Lung (tissue), 12 donors: Measurements from ENCODE around the gene PKD1. TPM values are rescaled to one million over a fixed set of nuclear protein-coding genes. Genes with fewer than 3 reads are reported as not detected.

Experiments used
- ATAC-seq: fragments of 200-7000 bp; cut with Tn5 transposase; one replicate; pipeline ENCODE4 v1.9.1; 2020; ENCODE audit warnings: moderate number of reproducible peaks; ENCODE audit not compliant: insufficient read depth, low FRiP score
- DNase-seq, 3 donors: peaks; one replicate each; pipeline ENCODE4 v3.0.0-alpha.2; 2013 to 2017
- H3K27ac ChIP-seq, 2 donors: one replicate each; pipeline ENCODE4 v1.5.1; 2013; ENCODE audit warnings: mild to moderate bottlenecking in 2 of 2, moderate library complexity in 2 of 2, control low read depth in 1 of 2, inconsistent platforms in 1 of 2, low read depth in 1 of 2, low read length in 1 of 2
- H3K27me3 ChIP-seq, 3 donors: one replicate each; pipeline ENCODE4 v1.5.1; 2013; ENCODE audit warnings: low read length in 2 of 3; ENCODE audit not compliant: control insufficient read depth in 3 of 3, insufficient read depth in 3 of 3
- H3K36me3 ChIP-seq, 4 donors: one replicate each; pipeline ENCODE4 v1.5.1; 2013; ENCODE audit warnings: low read length in 4 of 4, mild to moderate bottlenecking in 1 of 4, moderate library complexity in 1 of 4; ENCODE audit not compliant: control insufficient read depth in 4 of 4, insufficient read depth in 4 of 4
- H3K4me1 ChIP-seq, 5 donors: one replicate each; pipeline ENCODE4 v1.5.1; 2013; ENCODE audit warnings: low read length in 5 of 5, mild to moderate bottlenecking in 2 of 5, moderate library complexity in 1 of 5; ENCODE audit not compliant: control insufficient read depth in 5 of 5, insufficient read depth in 5 of 5
- H3K4me3 ChIP-seq: one replicate; pipeline ENCODE4 v1.5.1; 2013; ENCODE audit warnings: mild to moderate bottlenecking, control low read depth, moderate library complexity
- H3K9ac ChIP-seq, 2 donors: one replicate each; pipeline ENCODE4 v1.5.1; 2013; ENCODE audit warnings: low read length in 2 of 2, control low read depth in 1 of 2; ENCODE audit not compliant: insufficient read depth in 1 of 2
- H3K9me3 ChIP-seq, 4 donors: one replicate each; pipeline ENCODE4 v1.5.1; 2013; ENCODE audit warnings: low read length in 3 of 4, mild to moderate bottlenecking in 1 of 4, moderate library complexity in 1 of 4; ENCODE audit not compliant: control insufficient read depth in 4 of 4, insufficient read depth in 3 of 4
- CTCF ChIP-seq: IDR thresholded peaks from 2 replicates; pipeline ENCODE4 v1.5.1; 2012; ENCODE audit warnings: mild to moderate bottlenecking; ENCODE audit errors: control extremely low read depth, extremely low read depth
- WGBS, 2 donors: extraction: QIAGEN DNeasy Blood & Tissue Kit; methylation state at CpG; one replicate each; pipeline ENCODE4 v1.1.7; 2013; 5-methylcytosine and 5-hydroxymethylcytosine counted together
- polyA plus RNA-seq, 2 donors: library from polyadenylated mRNA; stranded (reverse); fragments of 200-250 nt; gene quantifications; one replicate each; pipeline ENCODE4 v1.2.1, GENCODE V29; 2013
- total RNA-seq, 2 donors: library from RNA; depleted of rRNA in 1 of 2; stranded (reverse); fragments of >200 nt in 1 of 2; gene quantifications; one replicate each; pipeline ENCODE4 v1.2.1, GENCODE V29; 2014 to 2021
- donor health status: control.
- donor health status: control.
- donor health status: Bipolar disorder and iron deficiency.
- donor health status: healthy.
- donor health status: DM: yes; HTN: yes; CAD: no.

PKD1 gene
- total and polyA plus RNA-seq, 4 donors, result 39.1 to 128 (median 64.6) TPM

- no peak overlapping the region for H3K9ac ChIP-seq
- H3K36me3 ChIP-seq, result peaks cover 6 to 68% (median 35%) of the 10 kb centered on the region in 4 donors
- H3K4me1 ChIP-seq, result no peaks in the 10 kb centered on the region
- no peak overlapping the region for H3K27ac ChIP-seq
- no peaks in the 10 kb centered on the region for H3K9me3 ChIP-seq
- 96 to 97% methylated on average over 18 of the region's 18 CpGs for WGBS, 2 donors
- ATAC-seq, result no peak
- no peak for DNase-seq
- H3K4me3 ChIP-seq, result no peak overlapping the region
- no peak for TF ChIP-seq CTCF
- no peaks in the 10 kb centered on the region for H3K27me3 ChIP-seq
These were observed 74.7 kb downstream of the PKD1 start for GRCh38 chr16:2061023-2061422.

- H3K9ac ChIP-seq, result no peak overlapping the region
- no peaks in the 10 kb centered on the region for H3K4me1 ChIP-seq
- ATAC-seq, result no peak
- H3K36me3 ChIP-seq, result peaks cover 0 to 63% (median 30%) of the 10 kb centered on the region in 4 donors
- 87 to 96% methylated on average over 17 of the region's 17 CpGs for WGBS, 2 donors
- no peak for TF ChIP-seq CTCF
- no peak for DNase-seq
- no peak overlapping the region for H3K4me3 ChIP-seq
- no peak overlapping the region for H3K27ac ChIP-seq
- H3K27me3 ChIP-seq, result no peaks in the 10 kb centered on the region
- no peaks in the 10 kb centered on the region for H3K9me3 ChIP-seq
These were observed 75.4 kb downstream of the PKD1 start for GRCh38 chr16:2060346-2060745.

GRCh38 chr16:2058872-2059271 lies 76.8 kb downstream of the PKD1 start:
- H3K9me3 ChIP-seq, result no peaks in the 10 kb centered on the region
- ATAC-seq (no peak), DNase-seq (no peak)
- H3K27ac ChIP-seq, result no peak overlapping the region
- 95 to 98% methylated on average over 10 of the region's 10 CpGs for WGBS, 2 donors
- no peak overlapping the region for H3K4me3 ChIP-seq
- H3K27me3 ChIP-seq, result no peaks in the 10 kb centered on the region
- no peak for TF ChIP-seq CTCF
- peaks cover 0 to 68% (median 27%) of the 10 kb centered on the region in 4 donors for H3K36me3 ChIP-seq
- no peak overlapping the region for H3K9ac ChIP-seq
- no peaks in the 10 kb centered on the region for H3K4me1 ChIP-seq

- Histone ChIP-seq H3K9ac (no peak overlapping the region), H3K36me3 (peaks cover 0 to 68% (median 25%) of the 10 kb centered on the region in 4 donors), H3K4me3 (no peak overlapping the region), H3K27me3 (no peaks in the 10 kb centered on the region), H3K27ac (no peak overlapping the region), H3K4me1 (no peaks in the 10 kb centered on the region), H3K9me3 (no peaks in the 10 kb centered on the region)
- ATAC-seq (no peak), DNase-seq (no peak)
- no peak for TF ChIP-seq CTCF
- WGBS, 2 donors, result 90 to 93% methylated on average over 13 of the region's 13 CpGs
These were observed 77.3 kb downstream of the PKD1 start for GRCh38 chr16:2058420-2058819.
